GM11168 (cell line): Measurements from ENCODE around the gene PDK3.

Source experiments
- in situ Hi-C: fragments of 300-500 bp; cut with MboI; formaldehyde crosslinking; loops from one replicate; pipeline ENCODE4 v1.12.0; 2022; ENCODE audit warnings: low sequenced_read_pairs; ENCODE audit not compliant: unreplicated experiment

Gene PDK3

DNA sequence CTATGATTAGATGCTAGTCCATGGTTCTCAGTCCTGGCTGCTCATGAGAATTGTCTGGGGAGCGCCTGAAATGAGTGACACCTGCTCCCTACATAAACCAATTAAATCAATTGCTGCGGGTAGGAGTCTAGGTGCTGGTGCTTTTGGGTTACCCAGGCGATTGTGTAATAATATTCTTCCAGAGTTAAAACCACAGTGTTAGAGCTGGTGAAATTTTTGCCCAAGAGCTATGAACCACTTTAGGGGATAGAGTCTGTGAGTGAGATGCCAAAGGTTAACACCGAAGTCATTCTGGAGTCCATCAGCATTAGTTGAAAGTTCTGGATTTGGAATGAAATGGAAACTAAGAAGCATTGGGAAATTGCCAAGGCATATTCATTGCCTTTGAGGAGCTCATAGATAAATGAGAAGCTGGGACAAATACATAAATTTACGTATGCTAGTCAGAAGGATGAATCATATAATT is 15.3 kb downstream of the PDK3 start:
- in situ Hi-C loops: no loop called here

DNA sequence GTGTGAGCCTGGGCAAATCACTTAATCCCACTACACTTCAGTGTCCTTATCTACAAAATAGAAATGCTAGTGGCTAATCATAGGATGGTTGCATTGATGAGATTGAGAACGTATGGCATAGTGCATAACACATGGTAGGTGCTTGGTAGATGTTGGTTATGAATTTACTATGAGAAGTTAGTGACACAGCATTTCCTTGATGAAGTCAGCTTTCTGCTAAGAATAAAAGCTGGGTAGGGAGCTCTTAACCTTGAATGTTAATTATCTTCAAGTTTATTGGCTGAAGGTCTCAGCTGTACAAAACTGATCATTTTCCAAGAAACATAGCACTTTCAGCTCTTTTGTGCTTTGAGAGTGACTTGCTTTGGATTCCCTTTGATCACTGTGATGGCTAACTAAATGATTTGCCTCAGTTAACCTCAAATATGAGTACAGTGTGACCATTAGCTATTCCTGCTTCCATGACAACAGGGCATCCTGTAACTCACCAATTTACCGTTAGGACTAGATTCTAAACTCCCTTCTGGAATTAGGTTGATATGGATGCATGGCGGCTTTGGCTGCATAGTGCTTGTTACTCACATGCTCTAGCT is 17.8 kb downstream of the PDK3 start:
- in situ Hi-C loops: no loop called here

DNA sequence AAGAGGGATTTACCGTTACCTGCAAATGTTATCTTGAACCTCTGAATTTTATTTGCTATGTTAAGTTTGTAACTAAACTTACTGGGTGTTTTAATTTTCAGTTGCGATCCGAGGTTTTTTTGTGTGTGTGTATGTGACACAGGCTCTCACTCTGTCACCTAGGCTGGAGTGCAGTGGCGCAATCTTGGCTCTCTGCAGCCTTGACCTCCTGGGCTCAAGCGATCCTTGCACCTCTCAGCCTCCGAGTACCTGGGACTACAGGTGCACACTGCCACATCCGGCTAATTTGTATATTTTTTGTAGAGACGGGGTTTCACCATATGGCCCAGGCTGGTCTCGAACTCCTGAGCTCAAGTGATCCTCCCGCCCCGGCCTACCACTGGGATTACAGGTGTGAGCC is 18.5 kb downstream of the PDK3 start:
- in situ Hi-C loops: no loop called here

DNA sequence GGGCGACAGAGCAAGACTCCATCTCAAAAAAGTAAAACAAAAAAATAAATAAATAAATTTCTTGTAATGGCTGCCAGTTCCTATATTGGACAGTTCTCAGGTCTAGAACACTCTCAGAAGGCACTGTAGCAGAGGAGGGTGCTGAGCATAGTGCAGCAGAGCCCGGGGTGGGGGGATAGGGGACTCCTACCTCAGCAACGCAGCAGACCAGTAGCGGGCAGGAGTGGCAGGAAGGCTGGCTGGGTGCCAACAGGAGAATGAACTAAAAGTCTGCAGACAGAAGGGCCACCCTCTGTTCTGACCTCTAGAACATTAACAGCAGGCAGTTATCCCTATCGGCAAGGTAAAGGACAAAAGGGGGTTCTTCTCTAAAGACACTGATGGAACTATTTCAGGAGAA is 20.2 kb downstream of the PDK3 start:
- in situ Hi-C loops: no loop called here

DNA sequence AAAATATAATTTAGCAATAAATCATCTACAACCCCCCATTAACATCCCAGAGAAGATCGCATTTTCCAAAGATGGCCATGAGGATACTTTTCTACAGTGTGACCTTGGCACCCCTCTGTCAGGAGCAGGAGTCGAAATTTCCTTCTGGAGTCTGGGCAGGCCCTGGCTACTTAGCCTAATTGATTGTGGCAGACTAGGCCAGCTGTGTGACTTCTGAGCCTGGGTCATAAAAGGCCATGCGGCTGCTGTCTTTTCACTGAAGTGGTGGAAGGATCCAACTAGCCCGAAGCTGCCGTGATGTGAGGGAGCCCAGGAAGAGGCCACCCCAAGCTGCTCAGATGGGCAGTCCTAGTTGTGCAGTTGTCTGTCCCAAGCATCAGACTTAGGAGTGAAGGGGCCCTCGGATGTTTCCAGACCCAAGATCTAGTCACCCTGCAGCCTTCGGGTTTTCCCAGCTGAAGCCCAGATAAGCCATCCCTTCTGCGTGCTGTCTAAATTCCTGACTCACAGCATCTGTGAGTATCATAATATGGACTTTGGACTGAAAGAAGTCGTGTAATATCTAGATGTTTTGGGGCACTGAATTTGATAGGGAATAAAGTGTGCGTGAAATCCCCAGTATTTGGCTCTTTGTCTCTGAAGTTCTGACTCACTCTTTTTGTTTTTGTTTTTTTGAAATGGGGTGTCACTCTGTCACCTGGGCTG is 21.0 kb downstream of the PDK3 start:
- in situ Hi-C loops: no loop called here

DNA sequence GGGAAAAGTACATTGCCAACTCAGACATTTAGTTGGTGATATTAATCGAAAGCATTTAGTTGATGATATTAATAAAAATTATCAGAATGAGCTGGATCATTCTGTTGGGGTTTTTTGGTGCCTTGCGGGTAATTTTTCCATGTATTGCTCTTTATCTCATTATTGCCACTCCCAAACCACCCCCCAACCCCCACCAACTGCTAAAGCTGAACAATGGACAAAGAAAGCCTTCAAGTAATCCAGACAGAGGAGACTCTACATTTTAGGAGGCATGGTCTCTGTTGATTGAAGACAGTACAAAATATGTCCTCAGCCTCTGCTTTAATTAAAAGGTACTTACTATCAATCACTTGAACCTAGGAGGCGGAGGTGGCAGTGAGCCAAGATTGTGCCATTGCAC is 22.5 kb downstream of the PDK3 start:
- in situ Hi-C loops: no loop called here

DNA sequence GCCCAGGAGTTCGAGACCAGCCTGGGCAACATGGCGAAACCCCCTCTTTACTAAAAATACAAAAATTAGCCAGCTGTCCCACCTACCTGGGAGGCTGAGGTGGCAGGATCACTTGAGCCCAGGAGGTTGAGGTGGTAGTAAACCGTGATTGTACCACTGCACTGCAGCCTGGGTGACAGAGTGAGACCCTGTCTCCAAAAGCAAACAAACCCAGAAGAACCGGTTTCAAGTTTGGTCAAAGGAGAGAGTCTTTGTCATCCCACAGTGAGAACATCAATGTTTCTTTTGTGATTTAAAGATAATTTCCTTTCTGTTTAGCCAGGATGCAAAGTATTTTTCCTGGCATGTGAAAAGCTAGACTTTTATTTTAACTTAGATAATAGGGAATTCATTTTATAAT is 26.7 kb downstream of the PDK3 start:
- in situ Hi-C loops: no loop called here

DNA sequence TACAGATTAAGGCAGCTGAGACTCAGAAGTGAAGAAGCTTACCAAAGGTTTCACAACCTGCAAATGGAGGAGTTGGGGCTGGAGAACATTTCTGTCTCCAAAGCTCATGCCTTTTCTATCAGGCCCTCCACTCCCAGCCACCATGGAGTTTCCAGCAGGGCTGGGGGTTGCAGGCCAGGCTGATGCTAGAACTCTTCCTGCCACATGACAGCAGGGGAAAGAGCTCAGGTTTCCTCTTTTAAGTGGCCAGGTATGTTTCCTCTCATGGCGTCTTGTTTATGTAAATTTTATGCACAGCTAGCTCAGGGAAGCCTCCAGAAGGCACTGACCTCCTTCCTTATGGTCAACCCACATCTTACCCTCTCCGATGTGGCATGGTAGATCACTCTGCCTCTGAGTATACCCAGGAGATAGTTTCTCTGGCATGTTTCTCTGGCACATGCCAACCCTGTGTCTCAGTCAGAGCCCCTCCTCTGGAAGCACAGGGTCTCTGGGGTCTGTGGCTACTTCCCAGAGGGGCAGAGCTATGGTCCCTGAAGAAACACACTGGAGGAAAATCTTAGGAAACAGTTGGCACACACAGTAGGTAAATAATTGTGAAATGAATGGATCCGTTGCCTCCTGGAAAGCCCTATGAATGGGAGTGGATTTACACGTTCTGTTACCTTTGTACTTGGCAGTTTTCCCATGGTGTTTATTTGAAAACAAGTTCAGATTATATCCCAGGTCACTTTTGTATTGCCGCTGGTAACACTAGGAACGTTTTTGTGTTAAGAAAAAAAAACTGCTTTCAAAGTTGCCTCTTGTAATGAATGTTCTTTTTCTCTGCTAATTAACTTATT is 28.9 kb downstream of the PDK3 start:
- in situ Hi-C loops: no loop called here

DNA sequence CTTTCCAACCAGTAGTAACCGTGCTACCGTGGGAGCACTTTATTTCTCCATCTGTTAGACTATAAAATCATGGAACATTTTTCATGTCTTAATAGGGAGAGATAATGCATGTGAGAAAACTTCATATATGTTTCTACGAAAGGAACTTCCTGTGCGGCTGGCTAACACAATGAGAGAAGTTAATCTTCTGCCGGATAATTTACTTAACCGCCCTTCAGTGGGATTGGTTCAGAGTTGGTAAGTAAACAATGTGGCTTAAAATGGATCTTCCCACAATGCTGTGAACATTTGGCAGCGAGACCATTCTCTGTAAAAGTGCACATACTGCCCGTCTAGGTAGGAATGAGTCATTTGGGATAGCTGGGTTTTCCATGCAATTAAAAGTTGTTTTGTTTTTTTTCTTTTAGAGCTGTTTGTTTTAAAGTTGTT is 29.6 kb downstream of the PDK3 start:
- in situ Hi-C loops: no loop called here

DNA sequence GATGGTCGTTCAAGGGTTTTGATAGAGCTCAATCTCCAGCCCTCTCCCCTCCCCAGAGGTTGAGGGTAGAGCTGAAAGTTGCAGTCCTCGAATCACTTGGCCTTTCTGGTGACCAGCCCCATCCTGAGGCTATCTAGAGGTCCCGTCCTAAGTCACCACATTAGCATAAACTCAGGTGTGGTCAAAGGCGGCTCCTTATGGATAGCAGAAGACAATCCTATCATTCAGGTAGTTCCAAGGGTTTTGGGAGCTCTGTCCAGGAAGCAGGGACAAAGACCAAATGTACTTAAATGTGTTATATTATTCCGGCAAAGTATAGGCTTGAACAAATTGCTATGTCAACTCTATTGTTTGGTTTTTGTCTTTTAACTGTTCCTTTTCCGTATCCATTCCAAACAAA is 30.6 kb downstream of the PDK3 start:
- in situ Hi-C loops: no loop called here

DNA sequence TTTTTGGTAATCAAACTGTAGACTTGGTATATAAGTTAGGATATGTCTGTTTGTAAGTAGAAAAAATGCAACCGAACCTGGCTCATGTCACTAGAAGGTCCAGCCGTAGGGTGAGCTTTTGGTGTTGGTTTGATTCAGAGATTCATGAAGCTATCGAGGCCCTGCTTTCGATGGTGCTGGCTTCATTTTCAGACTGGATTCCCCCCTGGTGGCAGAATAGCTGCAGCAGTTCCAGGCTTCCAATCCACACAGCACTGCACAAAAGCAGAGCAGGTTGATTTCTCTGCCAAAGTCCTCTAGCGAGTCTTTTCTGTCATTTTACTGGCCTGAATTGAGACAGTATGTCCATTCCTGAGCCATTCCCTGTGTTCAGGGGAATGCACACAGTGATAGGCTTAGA is 33.1 kb downstream of the PDK3 start:
- in situ Hi-C loops: no loop called here

DNA sequence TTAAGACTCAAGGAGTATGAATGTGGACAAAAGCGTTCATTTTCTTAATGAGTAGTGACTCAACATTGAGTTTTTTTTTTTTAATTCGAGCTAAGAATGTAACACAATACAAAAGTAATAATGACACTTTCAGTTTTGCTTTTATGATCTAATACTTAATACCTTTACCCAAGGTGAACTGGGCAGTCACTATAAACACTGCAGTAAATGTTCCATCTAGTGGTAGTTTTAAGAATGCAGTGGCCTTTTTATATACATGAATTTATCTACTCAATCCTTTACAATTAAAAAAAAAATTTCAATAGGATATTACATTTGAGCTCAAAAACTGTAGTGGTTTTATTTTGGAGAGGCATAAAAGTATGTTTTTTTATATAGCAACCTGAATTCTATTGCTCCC is 33.9 kb downstream of the PDK3 start:
- in situ Hi-C loops: no loop called here

DNA sequence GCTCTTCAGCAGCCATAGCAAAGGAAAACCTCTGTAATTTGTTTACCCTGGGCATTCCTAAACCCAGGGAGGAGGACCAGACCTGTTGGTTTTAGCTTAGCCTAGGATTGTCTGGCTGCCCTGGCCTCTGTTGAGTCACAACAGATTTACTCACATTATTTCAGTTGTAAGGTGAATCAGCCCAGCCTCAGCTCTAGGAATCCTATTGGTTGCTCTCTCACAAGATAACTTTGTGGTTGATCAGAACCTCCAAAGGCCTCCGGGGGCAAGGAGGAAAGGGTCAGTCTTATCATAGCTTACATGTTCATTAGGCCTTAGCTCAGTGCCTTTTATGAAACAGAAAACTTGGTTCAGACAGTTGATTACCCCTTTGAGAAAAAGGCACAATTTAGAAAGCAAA is 41.0 kb downstream of the PDK3 start:
- in situ Hi-C loops: no loop called here

DNA sequence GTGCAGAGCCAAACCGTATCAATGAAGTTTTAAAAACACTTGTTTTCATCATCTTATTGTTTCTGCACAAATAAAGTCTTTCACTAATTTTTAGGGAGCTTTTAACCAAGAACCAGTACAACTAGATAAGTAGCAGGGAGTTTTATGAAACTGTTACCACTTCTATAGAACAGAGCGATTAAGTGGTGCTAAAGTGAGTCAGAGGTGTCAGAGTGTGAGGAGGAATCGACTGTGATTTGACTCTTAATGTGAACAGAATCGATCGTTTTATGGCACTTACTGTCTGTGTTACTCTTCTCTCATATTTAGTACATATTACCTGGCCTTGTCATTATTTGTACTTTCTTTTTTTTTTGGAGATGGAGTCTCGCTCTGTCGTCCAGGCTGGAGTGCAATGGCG is 43.3 kb downstream of the PDK3 start:
- in situ Hi-C loops: no loop called here

DNA sequence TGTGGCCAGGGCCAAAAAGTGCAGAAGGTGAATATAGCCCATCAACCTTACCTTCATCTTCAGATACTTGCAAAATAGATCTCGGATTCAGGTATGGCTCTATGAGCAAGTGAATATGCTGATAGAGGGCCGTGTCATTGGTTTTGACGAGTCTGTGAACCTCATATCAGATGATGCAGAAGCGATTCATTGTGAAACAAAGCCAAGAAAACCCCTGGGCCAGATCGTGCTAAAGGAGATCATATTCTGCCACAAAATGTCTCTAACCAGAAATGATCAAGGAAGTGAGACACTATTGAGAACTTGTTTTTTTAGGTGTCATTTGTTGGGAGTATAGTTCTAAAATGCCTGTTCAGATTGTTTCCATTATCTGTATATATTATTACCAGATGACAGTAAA is 48.3 kb downstream of the PDK3 start:
- in situ Hi-C loops: no loop called here

DNA sequence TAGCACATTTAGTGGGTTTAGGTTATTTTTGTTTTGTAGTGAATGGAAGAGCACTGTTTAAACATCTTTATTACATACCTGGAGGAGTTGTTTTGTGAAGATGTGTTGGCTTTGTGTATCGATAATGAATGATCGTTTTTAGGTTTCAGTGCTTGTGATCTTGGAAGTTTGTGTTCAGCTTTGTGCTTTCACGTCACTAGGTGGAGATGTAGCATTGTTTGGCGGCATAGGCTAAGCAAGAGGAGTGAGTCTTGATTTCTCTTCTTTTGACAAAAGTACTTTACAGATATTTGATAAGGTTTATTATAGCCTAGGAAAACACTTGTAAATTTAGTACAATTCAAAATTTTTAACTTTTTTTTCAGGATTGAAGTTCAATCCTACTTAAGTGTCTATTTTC is 50.4 kb downstream of the PDK3 start:
- in situ Hi-C loops: no loop called here

DNA sequence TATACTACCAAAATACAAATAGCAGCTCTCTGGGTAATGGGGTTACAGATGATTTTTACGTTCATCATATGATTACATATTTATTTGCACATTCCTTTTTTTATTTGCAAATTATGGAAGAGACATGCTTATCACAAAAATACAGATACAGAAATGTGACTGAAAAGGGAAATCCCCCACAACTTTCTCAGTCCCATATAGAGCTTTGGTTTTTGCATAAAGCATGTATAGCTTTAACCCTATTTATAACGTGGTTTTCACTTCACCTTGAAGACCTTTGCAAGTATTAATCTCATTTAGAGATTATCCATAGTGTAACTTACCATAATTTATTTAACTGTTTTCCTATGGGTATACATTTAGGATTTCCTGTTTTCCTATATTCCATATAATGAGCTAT is 55.4 kb downstream of the PDK3 start:
- in situ Hi-C loops: no loop called here

DNA sequence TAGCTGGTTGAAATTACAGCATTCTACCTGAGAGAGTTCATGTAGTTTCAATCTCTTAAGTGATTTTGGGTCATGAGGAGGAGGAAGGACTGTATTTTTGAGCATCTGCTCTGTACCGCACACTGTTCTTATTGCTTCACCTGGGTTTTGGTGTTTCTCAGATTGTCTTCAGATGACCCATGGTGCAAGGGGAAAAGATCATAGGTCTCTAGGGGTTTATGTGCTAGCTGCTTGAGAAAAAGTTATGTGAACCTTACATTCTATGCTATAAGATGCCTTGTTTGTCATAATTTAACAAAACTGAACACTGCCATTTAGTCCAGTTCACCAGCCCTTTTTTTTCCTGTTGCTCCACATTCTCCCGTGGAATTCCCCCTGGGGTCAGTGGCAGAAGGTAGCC is 60.4 kb downstream of the PDK3 start:
- in situ Hi-C loops: no loop called here

DNA sequence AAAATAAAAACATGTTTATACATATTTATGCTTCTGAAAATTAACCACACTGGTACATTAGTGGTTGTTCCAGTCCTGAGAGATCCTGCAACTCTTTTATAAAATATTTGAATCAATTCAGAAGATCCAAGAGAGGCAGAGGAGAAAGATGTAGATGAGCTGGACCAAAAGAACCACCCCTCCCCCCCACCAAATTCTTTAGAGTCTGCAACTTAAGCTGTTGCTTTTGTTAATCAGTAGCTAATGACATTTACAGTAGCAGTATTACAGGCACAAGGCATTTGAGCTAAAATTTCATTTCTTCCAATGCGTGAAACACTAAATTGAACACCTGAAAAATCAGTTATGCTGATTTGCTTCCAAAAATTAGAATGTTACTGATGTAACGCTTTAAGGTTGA is 61.5 kb downstream of the PDK3 start:
- in situ Hi-C loops: no loop called here

DNA sequence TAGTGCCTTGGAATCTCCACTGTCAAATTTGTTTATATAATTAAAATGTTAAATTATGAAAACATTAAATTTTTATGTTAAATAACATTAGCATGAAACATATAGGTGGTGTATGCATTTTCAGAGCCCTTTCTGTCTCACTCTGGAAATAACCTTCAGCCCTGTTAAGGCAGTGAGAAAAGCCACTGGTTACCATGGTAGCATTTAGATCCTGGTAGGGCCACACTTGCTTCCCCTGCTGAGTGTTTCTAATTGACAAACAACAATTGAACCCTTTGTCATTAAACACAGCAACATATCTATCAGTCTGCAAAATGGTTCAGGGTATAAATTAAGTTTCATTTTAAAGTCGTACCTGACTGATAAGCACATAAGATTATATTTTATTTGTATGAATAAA is 63.5 kb downstream of the PDK3 start:
- in situ Hi-C loops: no loop called here

DNA sequence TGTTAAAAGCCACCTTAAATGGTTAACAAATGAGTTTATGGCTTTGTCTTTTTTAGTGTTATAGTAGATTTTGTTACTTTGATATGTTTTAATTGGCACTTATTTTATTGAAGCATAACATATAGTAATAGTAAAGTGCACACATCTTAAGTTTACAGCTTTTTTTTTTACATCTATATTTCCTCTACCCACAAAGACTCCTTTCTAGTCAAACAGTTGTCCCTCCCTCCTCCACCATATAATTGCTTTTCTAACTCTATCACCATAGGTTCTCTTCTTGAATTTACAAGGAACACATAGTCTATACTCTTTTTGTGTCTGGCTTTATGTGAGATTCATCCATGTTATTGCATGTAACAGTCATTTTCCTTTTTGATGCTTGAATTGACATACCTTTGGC is 71.5 kb downstream of the PDK3 start:
- in situ Hi-C loops: no loop called here
